Measurements from ENCODE around the gene MEN1.

Gene MEN1

GRCh38 chr11:64810271-64810890 lies at the start of gene MEN1:
Gene MEN1 (minus strand): TSS chr11:64810551. CDS start chr11:64810109, 442 bp downstream.
- Histone ChIP-seq H3K9me3 (ENCODE audit: control insufficient read depth in 5 of 5, low read length in 5 of 5) (no peaks in the 10 kb centered on the region), H3K27me3 (ENCODE audit: control insufficient read depth in 5 of 5, insufficient read depth in 4 of 5, low read length in 5 of 5) (no peaks in the 10 kb centered on the region), H3K9ac (ENCODE audit: low read length in 5 of 5) (peak within 1 kb of the TSS in 4 of 5 donors; percentile 76 to 84 (median 80)), H3K4me1 (ENCODE audit: control insufficient read depth in 5 of 5, insufficient read depth in 5 of 5, low read length in 5 of 5) (peaks cover 1 to 20% (median 15%) of the 10 kb centered on the region in 5 donors), H3K27ac (ENCODE audit: low read depth, low read length) (peak within 1 kb of the TSS; percentile 37), H3K36me3 (ENCODE audit: control insufficient read depth in 5 of 5, insufficient read depth in 5 of 5, low read length in 5 of 5) (peaks cover 0 to 26% (median 17%) of the 10 kb centered on the region in 5 donors), H3K4me3 (ENCODE audit: low read depth in 1 of 5, low read length in 5 of 5) (peak within 1 kb of the TSS; percentile 66 to 83 (median 78))

GRCh38 chr11:64859542-64860414 lies 49.4 kb upstream of the MEN1 start:
- peaks cover 29 to 87% (median 73%) of the 10 kb centered on the region in 5 donors for H3K4me1 ChIP-seq (ENCODE audit: control insufficient read depth in 5 of 5, insufficient read depth in 5 of 5, low read length in 5 of 5)
- peak overlapping the region; percentile 40 for H3K27ac ChIP-seq (ENCODE audit: low read depth, low read length)
- no peak overlapping the region for H3K4me3 ChIP-seq (ENCODE audit: low read depth in 1 of 5, low read length in 5 of 5)

GRCh38 chr11:64858467-64859263 lies 48.3 kb upstream of the MEN1 start:
- peaks cover 0 to 2% (median 0%) of the 10 kb centered on the region in 5 donors for H3K27me3 ChIP-seq (ENCODE audit: control insufficient read depth in 5 of 5, insufficient read depth in 4 of 5, low read length in 5 of 5)
- no peaks in the 10 kb centered on the region for H3K9me3 ChIP-seq (ENCODE audit: control insufficient read depth in 5 of 5, low read length in 5 of 5)
- H3K36me3 ChIP-seq (ENCODE audit: control insufficient read depth in 5 of 5, insufficient read depth in 5 of 5, low read length in 5 of 5) = peaks cover 0 to 55% (median 42%) of the 10 kb centered on the region in 5 donors
- peak overlapping the region in 1 of 5 donors; percentile 23 for H3K9ac ChIP-seq (ENCODE audit: low read length in 5 of 5)
- H3K4me1 ChIP-seq (ENCODE audit: control insufficient read depth in 5 of 5, insufficient read depth in 5 of 5, low read length in 5 of 5) = peaks cover 28 to 87% (median 73%) of the 10 kb centered on the region in 5 donors
- H3K27ac ChIP-seq (ENCODE audit: low read depth, low read length) = peak overlapping the region; percentile 40
- H3K4me3 ChIP-seq (ENCODE audit: low read depth in 1 of 5, low read length in 5 of 5) = no peak overlapping the region

More at GRCh38 chr11:64859542-64860414, 49.4 kb upstream of the MEN1 start:
- H3K9ac ChIP-seq (ENCODE audit: low read length in 5 of 5) = no peak overlapping the region
- no peaks in the 10 kb centered on the region for H3K9me3 ChIP-seq (ENCODE audit: control insufficient read depth in 5 of 5, low read length in 5 of 5)
- H3K36me3 ChIP-seq (ENCODE audit: control insufficient read depth in 5 of 5, insufficient read depth in 5 of 5, low read length in 5 of 5) = peaks cover 0 to 44% (median 31%) of the 10 kb centered on the region in 5 donors
- H3K27me3 ChIP-seq (ENCODE audit: control insufficient read depth in 5 of 5, insufficient read depth in 4 of 5, low read length in 5 of 5) = peaks cover 0 to 2% (median 0%) of the 10 kb centered on the region in 5 donors

GRCh38 chr11:64857485-64857884 lies 47.1 kb upstream of the MEN1 start:
- H3K27ac ChIP-seq (ENCODE audit: low read depth, low read length) = peak overlapping the region; percentile 40
- peaks cover 0 to 2% (median 0%) of the 10 kb centered on the region in 5 donors for H3K27me3 ChIP-seq (ENCODE audit: control insufficient read depth in 5 of 5, insufficient read depth in 4 of 5, low read length in 5 of 5)
- H3K4me1 ChIP-seq (ENCODE audit: control insufficient read depth in 5 of 5, insufficient read depth in 5 of 5, low read length in 5 of 5) = peaks cover 26 to 87% (median 73%) of the 10 kb centered on the region in 5 donors
- H3K9ac ChIP-seq (ENCODE audit: low read length in 5 of 5) = no peak overlapping the region
- peaks cover 0 to 65% (median 45%) of the 10 kb centered on the region in 5 donors for H3K36me3 ChIP-seq (ENCODE audit: control insufficient read depth in 5 of 5, insufficient read depth in 5 of 5, low read length in 5 of 5)
- H3K9me3 ChIP-seq (ENCODE audit: control insufficient read depth in 5 of 5, low read length in 5 of 5) = no peaks in the 10 kb centered on the region
- H3K4me3 ChIP-seq (ENCODE audit: low read depth in 1 of 5, low read length in 5 of 5) = no peak overlapping the region

- peaks cover 0 to 2% (median 0%) of the 10 kb centered on the region in 5 donors for H3K27me3 ChIP-seq (ENCODE audit: control insufficient read depth in 5 of 5, insufficient read depth in 4 of 5, low read length in 5 of 5)
- no peaks in the 10 kb centered on the region for H3K9me3 ChIP-seq (ENCODE audit: control insufficient read depth in 5 of 5, low read length in 5 of 5)
- peak overlapping the region in 1 of 5 donors; percentile 11 for H3K4me3 ChIP-seq (ENCODE audit: low read depth in 1 of 5, low read length in 5 of 5)
- peak overlapping the region in 2 of 5 donors; percentile 28 to 30 for H3K9ac ChIP-seq (ENCODE audit: low read length in 5 of 5)
- peak overlapping the region; percentile 83 for H3K27ac ChIP-seq (ENCODE audit: low read depth, low read length)
- H3K36me3 ChIP-seq (ENCODE audit: control insufficient read depth in 5 of 5, insufficient read depth in 5 of 5, low read length in 5 of 5) = peaks cover 0 to 73% (median 54%) of the 10 kb centered on the region in 5 donors
- H3K4me1 ChIP-seq (ENCODE audit: control insufficient read depth in 5 of 5, insufficient read depth in 5 of 5, low read length in 5 of 5) = peaks cover 20 to 87% (median 78%) of the 10 kb centered on the region in 5 donors
These were observed 46.3 kb upstream of the MEN1 start for GRCh38 chr11:64856382-64857227.

- Histone ChIP-seq H3K27ac (ENCODE audit: low read depth, low read length) (peak overlapping the region; percentile 83), H3K4me3 (ENCODE audit: low read depth in 1 of 5, low read length in 5 of 5) (peak overlapping the region in 3 of 5 donors; percentile 12 to 24 (median 13)), H3K36me3 (ENCODE audit: control insufficient read depth in 5 of 5, insufficient read depth in 5 of 5, low read length in 5 of 5) (peaks cover 0 to 77% (median 56%) of the 10 kb centered on the region in 5 donors), H3K27me3 (ENCODE audit: control insufficient read depth in 5 of 5, insufficient read depth in 4 of 5, low read length in 5 of 5) (peaks cover 0 to 2% (median 0%) of the 10 kb centered on the region in 5 donors), H3K4me1 (ENCODE audit: control insufficient read depth in 5 of 5, insufficient read depth in 5 of 5, low read length in 5 of 5) (peaks cover 19 to 89% (median 79%) of the 10 kb centered on the region in 5 donors), H3K9me3 (ENCODE audit: control insufficient read depth in 5 of 5, low read length in 5 of 5) (no peaks in the 10 kb centered on the region), H3K9ac (ENCODE audit: low read length in 5 of 5) (peak overlapping the region in 2 of 5 donors; percentile 28 to 35)
These were observed 45.4 kb upstream of the MEN1 start for GRCh38 chr11:64855596-64856304.

- H3K9ac ChIP-seq (ENCODE audit: low read length in 5 of 5) = peak overlapping the region in 1 of 5 donors; percentile 35
- peaks cover 0 to 72% (median 52%) of the 10 kb centered on the region in 5 donors for H3K36me3 ChIP-seq (ENCODE audit: control insufficient read depth in 5 of 5, insufficient read depth in 5 of 5, low read length in 5 of 5)
- peaks cover 20 to 90% (median 82%) of the 10 kb centered on the region in 5 donors for H3K4me1 ChIP-seq (ENCODE audit: control insufficient read depth in 5 of 5, insufficient read depth in 5 of 5, low read length in 5 of 5)
- H3K9me3 ChIP-seq (ENCODE audit: control insufficient read depth in 5 of 5, low read length in 5 of 5) = no peaks in the 10 kb centered on the region
- H3K27me3 ChIP-seq (ENCODE audit: control insufficient read depth in 5 of 5, insufficient read depth in 4 of 5, low read length in 5 of 5) = peaks cover 0 to 2% (median 0%) of the 10 kb centered on the region in 5 donors
- H3K4me3 ChIP-seq (ENCODE audit: low read depth in 1 of 5, low read length in 5 of 5) = peak overlapping the region in 3 of 5 donors; percentile 12 to 47 (median 24)
- peak overlapping the region; percentile 83 for H3K27ac ChIP-seq (ENCODE audit: low read depth, low read length)
These were observed 44.5 kb upstream of the MEN1 start for GRCh38 chr11:64854534-64855502.

- peaks cover 24 to 90% (median 83%) of the 10 kb centered on the region in 5 donors for H3K4me1 ChIP-seq (ENCODE audit: control insufficient read depth in 5 of 5, insufficient read depth in 5 of 5, low read length in 5 of 5)
- H3K4me3 ChIP-seq (ENCODE audit: low read depth in 1 of 5, low read length in 5 of 5) = peak overlapping the region in 3 of 5 donors; percentile 12 to 47 (median 24)
- peaks cover 0 to 65% (median 46%) of the 10 kb centered on the region in 5 donors for H3K36me3 ChIP-seq (ENCODE audit: control insufficient read depth in 5 of 5, insufficient read depth in 5 of 5, low read length in 5 of 5)
- peak overlapping the region; percentile 83 for H3K27ac ChIP-seq (ENCODE audit: low read depth, low read length)
- H3K27me3 ChIP-seq (ENCODE audit: control insufficient read depth in 5 of 5, insufficient read depth in 4 of 5, low read length in 5 of 5) = peaks cover 0 to 2% (median 0%) of the 10 kb centered on the region in 5 donors
- H3K9ac ChIP-seq (ENCODE audit: low read length in 5 of 5) = no peak overlapping the region
- H3K9me3 ChIP-seq (ENCODE audit: control insufficient read depth in 5 of 5, low read length in 5 of 5) = no peaks in the 10 kb centered on the region
These were observed 43.8 kb upstream of the MEN1 start for GRCh38 chr11:64854157-64854533.

Data from subcutaneous abdominal adipose tissue (tissue), 5 donors.